ENCODE data around the gene AJM1.
A peak's percentile ranks its signal among the peaks of the same experiment; 100 is the strongest.
"Not testable (repeated sequence)": the region's sequence is repeated elsewhere in the genome, so short reads cannot be mapped to it uniquely, and the experiment has no call there.

AJM1 gene

DNA sequence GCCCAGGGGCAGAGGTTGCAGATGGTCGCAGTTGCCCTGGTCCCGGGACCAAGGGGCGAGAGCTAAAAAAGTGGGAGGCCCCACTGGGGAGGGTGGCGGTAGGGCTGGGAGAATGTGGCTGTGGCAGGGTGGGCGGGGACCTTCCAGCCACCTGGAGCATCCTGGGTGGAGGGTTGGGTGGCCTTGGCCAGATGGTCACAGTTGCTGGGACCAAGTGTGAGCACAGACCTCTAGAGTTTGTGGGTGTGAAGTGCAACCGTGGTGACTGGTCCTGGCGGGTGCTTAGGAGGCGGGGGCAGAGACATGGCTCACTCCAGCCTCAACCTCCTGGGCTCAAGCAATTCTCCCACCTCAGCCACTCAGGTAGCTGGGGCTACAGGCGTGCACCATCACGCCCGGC is 38.4 kb downstream of the AJM1 start:
- no peak for DNase-seq (ENCODE audit: low read depth in 2 of 2)

DNA sequence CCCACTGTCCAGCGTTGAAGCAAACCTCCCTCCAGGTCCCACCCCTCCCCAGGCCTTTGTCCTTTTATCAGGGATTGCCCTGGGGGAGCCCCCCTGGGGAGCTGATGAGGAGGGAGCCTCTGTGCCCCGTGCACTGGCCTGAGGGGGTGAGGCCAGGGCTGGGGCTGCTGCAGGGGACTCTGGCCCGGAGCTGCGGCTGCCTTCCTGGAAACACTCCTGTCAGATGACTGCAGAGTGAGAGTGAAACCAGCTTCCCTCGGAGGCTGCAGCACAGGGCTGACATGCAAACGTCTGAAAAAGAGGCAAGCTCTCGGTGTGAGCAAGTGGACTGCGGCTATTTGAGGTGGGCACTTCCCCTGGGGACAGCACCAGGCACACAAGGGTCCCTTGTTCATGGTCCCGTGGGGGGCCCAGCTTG is 39.4 kb downstream of the AJM1 start:
- no peak for DNase-seq (ENCODE audit: low read depth in 2 of 2)

DNA sequence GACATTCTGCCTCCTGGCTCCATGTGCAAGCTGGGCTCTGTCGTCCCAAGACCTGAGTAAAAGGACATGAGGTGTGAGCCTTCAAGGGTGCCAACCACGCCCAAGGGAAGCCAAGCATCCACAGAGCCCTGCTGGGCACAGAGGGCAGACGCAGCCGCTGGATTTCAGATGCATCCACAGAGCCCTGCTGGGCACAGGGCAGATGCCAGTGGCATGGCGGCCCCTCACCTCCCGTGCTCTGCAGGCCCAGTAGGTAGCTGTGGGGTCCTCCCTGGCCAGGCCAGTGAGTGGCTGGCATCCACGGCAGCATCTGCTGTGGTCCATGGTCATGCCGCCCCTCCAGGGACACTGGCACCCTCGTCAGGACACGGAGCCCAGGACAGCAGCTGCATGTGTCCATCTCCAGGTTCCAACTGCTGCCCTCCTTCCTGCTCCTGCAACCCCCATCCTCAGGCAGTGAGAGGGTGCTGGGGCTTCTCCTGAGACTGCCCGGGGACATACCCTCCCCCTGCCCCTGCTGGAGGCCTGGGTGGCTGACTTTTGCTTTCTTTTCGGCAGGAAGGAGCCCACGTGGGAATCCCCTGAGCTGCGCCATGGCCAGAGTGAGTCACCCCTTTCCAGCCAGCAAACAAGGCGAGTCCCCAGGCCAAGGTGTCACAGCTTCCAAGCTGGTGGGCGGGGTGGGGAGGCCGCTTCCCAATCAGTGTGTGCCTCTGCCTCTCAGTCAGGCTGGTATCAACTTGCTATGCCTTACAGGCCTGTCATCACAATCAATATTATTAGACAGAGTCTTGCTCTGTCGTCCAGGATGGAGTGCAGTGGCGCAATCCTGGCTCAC is 40.0 kb downstream of the AJM1 start:
- DNase-seq (ENCODE audit: low read depth in 2 of 2): no peak

DNA sequence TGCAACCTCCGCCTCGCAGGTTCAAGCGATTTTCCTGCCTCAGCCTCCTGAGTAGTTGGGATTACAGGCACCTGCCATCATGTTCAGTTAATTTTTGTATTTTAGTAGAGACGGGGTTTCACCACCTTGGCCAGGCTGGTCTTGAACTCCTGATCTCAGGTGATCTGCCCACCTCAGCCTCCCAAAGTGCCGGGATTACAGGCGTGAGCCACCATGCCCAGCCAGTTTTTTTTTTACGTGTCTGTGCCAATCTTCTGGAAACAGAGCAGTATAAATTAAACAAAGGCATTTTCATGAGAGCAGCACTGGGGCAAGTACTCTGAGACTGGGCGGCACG is 40.6 kb downstream of the AJM1 start:
- not testable (repeated sequence) for DNase-seq (ENCODE audit: low read depth in 2 of 2)

DNA sequence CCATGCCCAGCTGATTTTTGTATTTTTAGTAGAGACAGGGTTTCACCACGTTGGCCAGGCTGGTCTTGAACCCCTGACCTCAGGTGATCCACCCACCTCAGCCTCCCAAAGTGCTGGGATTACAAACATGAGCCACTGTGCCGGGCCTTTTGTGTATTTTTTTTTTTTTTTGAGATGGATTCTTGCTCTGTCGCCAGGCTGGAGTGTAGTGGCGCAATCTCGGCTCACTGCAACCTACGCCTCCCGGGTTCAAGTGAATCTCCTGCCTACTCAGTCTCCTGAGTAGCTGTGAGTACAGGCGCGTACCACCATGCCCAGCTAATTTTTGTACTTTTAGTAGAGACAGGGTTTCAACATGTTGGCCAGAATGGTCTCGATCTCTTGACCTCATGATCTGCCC is 41.4 kb downstream of the AJM1 start:
- DNase-seq (ENCODE audit: low read depth in 2 of 2): not testable (repeated sequence)

DNA sequence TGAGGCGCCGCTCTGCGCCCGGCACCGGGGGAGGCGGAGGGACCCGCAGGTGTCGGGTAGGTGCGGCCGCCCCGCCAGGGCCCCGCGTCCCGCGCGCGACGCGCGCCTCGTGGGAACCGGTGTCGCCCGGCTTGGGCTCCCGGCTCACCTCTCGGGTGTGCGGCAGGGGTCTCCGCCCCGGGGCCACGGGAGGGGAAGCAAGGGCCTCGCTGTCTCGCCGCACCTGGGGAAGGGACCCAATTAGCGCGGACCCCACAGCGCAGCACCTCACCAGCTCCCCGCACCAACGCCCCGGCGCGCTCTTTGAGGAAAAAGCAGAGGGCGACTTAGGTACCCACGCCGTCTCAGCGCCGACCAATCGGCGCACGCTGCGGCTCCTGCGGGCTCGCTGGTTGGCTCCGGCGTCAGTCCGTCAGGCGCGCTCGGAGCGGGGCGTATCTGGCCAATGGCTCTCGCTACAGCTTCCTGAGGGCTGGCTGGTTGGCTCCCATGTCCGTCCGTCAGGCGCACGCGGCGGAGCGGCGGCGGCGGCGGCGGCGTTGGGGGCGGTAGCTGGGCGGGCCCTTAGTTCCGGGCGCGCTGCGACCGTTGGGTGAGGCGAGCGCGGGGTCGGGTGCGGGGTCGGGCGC is 43.8 kb downstream of the AJM1 start, which contains the start of gene TRAF2:
Gene TRAF2 (plus strand): TSS at position 567 of the 629 bp plus-strand sequence. CDS start 12,225 bp downstream, outside the sequence.
- DNase-seq (ENCODE audit: low read depth in 2 of 2): peak; percentile 98

DNA sequence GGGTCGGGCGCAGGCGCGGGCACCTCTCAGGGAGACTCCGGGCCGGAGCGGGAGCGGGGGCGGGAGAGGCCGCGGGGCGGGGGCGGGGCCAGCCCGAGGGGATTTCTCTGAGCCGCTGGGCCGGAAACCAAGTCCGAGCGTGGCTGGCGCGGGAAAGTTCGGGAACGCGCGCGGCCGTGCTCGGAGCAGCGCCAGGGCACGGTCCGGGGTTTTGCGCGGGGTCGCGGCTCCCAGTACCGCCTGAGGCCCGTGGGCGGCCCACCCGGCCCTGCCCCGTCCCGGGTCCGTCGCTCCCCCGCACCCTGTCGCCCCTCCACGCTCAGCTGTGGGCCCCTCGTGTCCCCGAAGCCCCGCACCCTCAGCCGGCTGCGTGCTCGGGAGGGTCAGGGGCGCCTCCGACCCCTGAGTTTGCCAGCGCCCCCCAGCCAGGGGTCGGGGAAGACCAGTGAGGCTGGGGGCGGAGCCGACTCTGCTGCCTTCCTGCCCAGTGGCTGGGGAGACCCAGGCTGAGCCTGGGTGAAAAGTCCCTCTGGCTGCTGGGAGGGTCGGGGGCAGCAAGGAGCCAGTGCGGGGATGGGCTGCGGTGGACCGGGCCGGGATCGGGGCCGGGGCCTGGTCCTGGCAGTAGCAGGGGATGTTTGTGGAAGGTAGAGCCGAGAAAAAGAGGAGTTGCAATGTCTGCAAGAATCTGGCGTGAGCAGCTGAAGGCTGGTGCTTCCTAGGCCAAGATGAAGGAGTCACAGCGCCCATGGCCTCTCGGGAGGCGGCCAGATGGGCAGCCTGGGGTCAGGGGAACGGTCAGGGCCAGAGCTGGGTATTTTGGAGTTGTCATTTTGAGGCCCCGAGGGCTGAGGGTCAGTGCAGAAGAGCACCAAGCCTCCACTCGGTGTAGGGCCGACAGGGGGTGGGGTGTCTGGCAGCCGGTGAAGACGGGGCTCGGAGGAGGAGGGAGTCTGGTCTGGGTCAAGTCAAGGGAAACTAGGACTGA is 44.6 kb downstream of the AJM1 start:
- no peak for DNase-seq (ENCODE audit: low read depth in 2 of 2)

DNA sequence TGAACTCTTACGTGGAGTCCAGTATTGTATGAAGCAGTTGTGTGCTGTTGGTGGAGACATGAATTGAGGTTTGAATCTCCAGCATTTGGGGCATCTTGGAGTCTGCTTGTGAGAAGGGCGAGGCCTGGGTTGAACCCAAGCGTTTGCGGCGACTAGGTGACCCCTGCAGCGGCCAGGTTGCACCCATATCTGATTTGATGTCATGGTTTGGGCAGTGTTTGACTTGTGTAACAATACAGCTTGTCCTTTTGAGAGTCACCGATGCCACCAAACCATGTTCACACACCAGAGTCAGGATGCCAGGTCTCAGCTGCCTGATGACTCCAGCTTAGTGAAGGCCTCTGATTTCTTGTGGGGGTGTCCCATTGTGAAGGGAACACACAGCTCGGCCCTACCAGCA is 46.2 kb downstream of the AJM1 start:
- no peak for DNase-seq (ENCODE audit: low read depth in 2 of 2)

DNA sequence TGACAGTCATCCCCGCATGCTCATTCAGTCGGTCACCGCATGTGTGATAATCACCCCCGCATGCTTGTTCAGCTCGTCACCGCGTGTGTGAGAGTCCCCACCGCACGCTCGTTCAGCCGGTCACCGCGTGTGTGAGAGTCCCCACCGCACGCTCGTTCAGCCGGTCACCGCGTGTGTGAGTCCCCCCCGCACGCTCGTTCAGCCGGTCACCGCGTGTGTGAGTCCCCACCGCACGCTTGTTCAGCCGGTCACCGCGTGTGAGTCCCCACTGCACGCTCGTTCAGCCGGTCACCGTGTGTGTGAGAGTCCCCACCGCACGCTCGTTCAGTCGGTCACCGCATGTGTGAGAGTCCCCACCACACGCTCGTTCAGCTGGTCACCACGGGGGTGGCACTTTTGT is 47.6 kb downstream of the AJM1 start:
- no peak for DNase-seq (ENCODE audit: low read depth in 2 of 2)

DNA sequence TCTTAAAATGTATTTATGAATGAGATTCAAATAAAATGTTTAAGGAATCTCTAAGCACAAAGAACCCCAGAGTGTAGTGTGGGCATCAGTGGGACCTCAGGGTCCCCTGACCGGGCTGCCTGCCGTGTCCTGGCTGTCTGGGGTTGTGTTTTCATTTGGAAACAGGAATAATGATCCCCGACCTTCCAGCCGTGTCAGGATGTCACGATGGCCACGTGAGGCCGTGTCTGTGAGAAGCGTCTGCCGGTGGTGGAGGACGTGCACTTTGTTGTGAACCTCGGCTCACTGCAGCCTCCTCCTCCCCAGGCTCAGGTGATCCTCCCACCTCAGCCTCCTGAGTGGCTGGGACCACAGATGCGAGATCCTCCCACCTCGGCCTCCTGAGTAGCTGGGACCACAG is 48.4 kb downstream of the AJM1 start:
- DNase-seq (ENCODE audit: low read depth in 2 of 2): no peak
